Measurements from ENCODE around the gene BOD1.

Gene BOD1

GRCh38 chr5:173616577-173617118 lies at the start of gene BOD1:
BOD1 (minus strand) TSS chr5:173616650; CDS start chr5:173616436, 214 bp downstream.
- H4K20me1 ChIP-seq: peaks cover 38 to 42% (median 40%) of the 10 kb centered on the region in 11 experiments; a peak in 21 of 22 replicates
- no peaks in the 10 kb centered on the region for H3K9me3 ChIP-seq (replicated peaks in 1 of 11)
- TF ChIP-seq Cebpa-rat (IDR thresholded peaks at IDR 0.05): no peak
- H3K36me3 ChIP-seq: peaks cover 21 to 36% (median 31%) of the 10 kb centered on the region in 11 experiments
- no peaks in the 10 kb centered on the region for H3K27me3 ChIP-seq
- peak within 1 kb of the TSS; percentile 87 to 97 (median 94) for H3K4me2 ChIP-seq
- peak within 1 kb of the TSS; percentile 88 to 99 (median 92) for H3K4me3 ChIP-seq
- peak within 1 kb of the TSS; percentile 93 to 99 (median 98) for H3K27ac ChIP-seq
- H3K4me1 ChIP-seq: peaks cover 25 to 47% (median 36%) of the 10 kb centered on the region in 10 experiments
- H3K9ac ChIP-seq: peak within 1 kb of the TSS; percentile 95 to 100 (median 99)

- no peak for TF ChIP-seq Cebpa-rat (IDR thresholded peaks at IDR 0.05)
- Histone ChIP-seq H3K36me3 (no peaks in the 10 kb centered on the region), H3K9ac (no peak overlapping the region), H3K27me3 (no peaks in the 10 kb centered on the region), H3K9me3 (replicated peaks in 1 of 11) (peaks cover 0 to 16% (median 8%) of the 10 kb centered on the region in 11 experiments; a peak in 14 of 22 replicates), H3K4me2 (peak overlapping the region in 2 of 11 experiments; percentile 20 to 74; a peak in 2 of 22 replicates), H3K4me3 (no peak overlapping the region), H3K27ac (no peak overlapping the region), H3K4me1 (peaks cover 41 to 56% (median 50%) of the 10 kb centered on the region in 10 experiments), H4K20me1 (no peaks in the 10 kb centered on the region)
These were observed 48.9 kb upstream of the BOD1 start for GRCh38 chr5:173665326-173665725.

GRCh38 chr5:173664154-173664526 lies 47.7 kb upstream of the BOD1 start:
- Histone ChIP-seq H3K36me3 (no peaks in the 10 kb centered on the region), H3K4me3 (no peak overlapping the region; a peak in 1 of 20 replicates), H3K9ac (peak overlapping the region in 5 of 11 experiments; percentile 4 to 58 (median 10); a peak in 3 of 22 replicates), H3K27ac (peak overlapping the region; percentile 20 to 76 (median 52); a peak in 16 of 22 replicates), H3K27me3 (no peaks in the 10 kb centered on the region), H3K4me2 (peak overlapping the region; percentile 49 to 85 (median 77)), H3K4me1 (peaks cover 38 to 51% (median 46%) of the 10 kb centered on the region in 10 experiments), H4K20me1 (no peaks in the 10 kb centered on the region), H3K9me3 (replicated peaks in 1 of 11) (peaks cover 4 to 21% (median 15%) of the 10 kb centered on the region in 11 experiments; a peak in 21 of 22 replicates)
- no peak for TF ChIP-seq Cebpa-rat (IDR thresholded peaks at IDR 0.05)

DNA sequence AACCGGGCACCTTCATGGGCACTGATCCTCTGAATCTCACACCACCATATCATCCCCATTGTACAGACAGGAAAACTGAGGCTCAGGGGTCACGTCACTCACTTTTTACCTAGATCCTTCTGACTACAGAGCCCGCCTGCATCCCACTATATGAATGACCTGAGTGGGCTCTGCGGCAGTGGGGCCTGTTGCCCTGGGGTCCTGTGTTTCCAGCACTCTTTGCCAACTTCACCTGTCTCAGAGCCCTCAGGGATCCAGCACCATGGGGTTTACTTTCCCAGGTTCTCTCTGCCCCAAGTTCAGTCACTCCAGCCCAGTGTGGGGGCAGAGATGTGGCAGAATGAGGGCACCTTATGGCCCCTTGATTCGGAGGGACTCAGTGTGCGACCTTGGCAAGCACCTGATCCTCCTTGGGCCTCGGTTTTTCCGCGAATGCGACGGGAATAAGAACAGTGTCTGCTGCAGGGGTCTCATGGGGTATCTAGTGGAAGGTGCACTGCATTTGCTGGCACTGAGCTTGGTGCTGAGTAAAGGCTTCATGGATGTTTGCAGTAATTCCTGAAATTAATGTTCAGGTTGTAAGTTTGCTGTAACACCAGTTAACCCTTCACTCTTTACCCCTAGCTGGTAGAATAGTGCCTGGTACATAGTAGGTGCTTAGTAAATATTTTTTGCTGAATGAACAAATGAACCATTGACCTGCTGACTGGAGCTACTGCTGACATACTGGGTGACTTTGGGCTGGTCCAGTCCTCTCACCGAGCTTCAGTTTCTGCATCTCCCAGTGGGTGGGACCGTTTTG lies 47.1 kb upstream of the BOD1 start:
- TF ChIP-seq Cebpa-rat (IDR thresholded peaks at IDR 0.05): no peak
- Histone ChIP-seq H3K27me3 (no peaks in the 10 kb centered on the region), H3K4me3 (no peak overlapping the region; a peak in 1 of 20 replicates), H4K20me1 (no peaks in the 10 kb centered on the region), H3K4me1 (peaks cover 38 to 50% (median 45%) of the 10 kb centered on the region in 10 experiments), H3K4me2 (peak overlapping the region; percentile 49 to 85 (median 77)), H3K9ac (peak overlapping the region in 5 of 11 experiments; percentile 4 to 58 (median 10); a peak in 3 of 22 replicates), H3K27ac (peak overlapping the region in 10 of 11 experiments; percentile 20 to 76 (median 52); a peak in 16 of 22 replicates), H3K9me3 (replicated peaks in 1 of 11) (peaks cover 7 to 27% (median 17%) of the 10 kb centered on the region in 11 experiments; a peak in 21 of 22 replicates), H3K36me3 (no peaks in the 10 kb centered on the region)

GRCh38 chr5:173662581-173663351 lies 46.3 kb upstream of the BOD1 start:
- Histone ChIP-seq H3K4me3 (no peak overlapping the region), H3K9me3 (replicated peaks in 1 of 11) (peaks cover 7 to 27% (median 15%) of the 10 kb centered on the region in 11 experiments; a peak in 21 of 22 replicates), H3K4me1 (peaks cover 38 to 50% (median 45%) of the 10 kb centered on the region in 10 experiments), H4K20me1 (no peaks in the 10 kb centered on the region), H3K27ac (peak overlapping the region in 4 of 11 experiments; percentile 25 to 76 (median 54); a peak in 6 of 22 replicates), H3K36me3 (no peaks in the 10 kb centered on the region), H3K4me2 (peak overlapping the region in 2 of 11 experiments; percentile 1 to 85; a peak in 2 of 22 replicates), H3K27me3 (no peaks in the 10 kb centered on the region), H3K9ac (no peak overlapping the region)
- no peak for TF ChIP-seq Cebpa-rat (IDR thresholded peaks at IDR 0.05)

DNA sequence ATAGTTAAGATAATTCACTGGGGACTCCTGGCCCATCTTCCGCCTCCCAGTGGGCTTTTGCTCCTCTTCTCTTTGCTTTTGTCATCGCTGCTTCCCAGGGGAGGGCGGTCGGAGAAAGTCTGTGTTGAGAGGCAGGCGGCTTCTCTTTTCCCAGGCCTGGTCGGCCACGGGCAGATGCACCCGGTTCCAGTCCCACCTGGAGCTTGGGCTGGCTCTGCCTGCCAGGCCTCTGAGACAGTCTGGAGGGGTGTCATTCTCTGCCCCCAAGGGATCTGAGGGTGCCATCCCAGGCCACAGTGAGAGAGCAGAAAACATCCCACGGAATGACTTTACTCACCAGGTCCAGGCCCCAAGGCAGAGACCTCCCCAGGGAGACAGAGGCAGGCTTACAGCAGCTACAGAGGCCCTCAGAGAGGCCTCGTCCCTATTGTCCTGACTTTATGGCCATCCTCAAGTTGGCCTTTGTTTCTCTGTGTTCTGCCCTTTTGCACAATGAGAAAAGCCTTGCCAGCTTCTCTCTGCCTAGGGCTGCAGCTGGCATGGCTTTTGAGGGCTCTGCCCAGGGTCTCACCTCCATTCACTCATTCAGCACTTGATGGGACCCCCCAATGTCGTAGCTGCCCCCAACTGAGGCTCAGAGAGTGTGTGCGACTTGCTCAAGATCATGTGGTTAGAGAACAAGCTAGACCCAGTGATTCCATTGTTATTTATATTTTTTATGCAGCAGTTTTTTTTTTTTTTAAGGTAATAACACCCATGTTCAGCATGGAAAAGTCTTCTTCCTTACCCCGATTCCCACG lies 44.2 kb upstream of the BOD1 start:
- peak overlapping the region in 9 of 11 experiments; percentile 14 to 58 (median 38); a peak in 15 of 22 replicates for H3K9ac ChIP-seq
- H3K27me3 ChIP-seq: no peaks in the 10 kb centered on the region
- H3K4me1 ChIP-seq: peaks cover 38 to 50% (median 45%) of the 10 kb centered on the region in 10 experiments
- no peak overlapping the region; a peak in 1 of 20 replicates for H3K4me3 ChIP-seq
- H3K9me3 ChIP-seq (replicated peaks in 1 of 11): peaks cover 7 to 19% (median 13%) of the 10 kb centered on the region in 11 experiments; a peak in 21 of 22 replicates
- no peaks in the 10 kb centered on the region for H3K36me3 ChIP-seq
- peak overlapping the region; percentile 41 to 80 (median 69) for H3K4me2 ChIP-seq
- H3K27ac ChIP-seq: peak overlapping the region in 9 of 11 experiments; percentile 29 to 64 (median 50); a peak in 18 of 22 replicates
- no peaks in the 10 kb centered on the region for H4K20me1 ChIP-seq
- no peak for TF ChIP-seq Cebpa-rat (IDR thresholded peaks at IDR 0.05)

DNA sequence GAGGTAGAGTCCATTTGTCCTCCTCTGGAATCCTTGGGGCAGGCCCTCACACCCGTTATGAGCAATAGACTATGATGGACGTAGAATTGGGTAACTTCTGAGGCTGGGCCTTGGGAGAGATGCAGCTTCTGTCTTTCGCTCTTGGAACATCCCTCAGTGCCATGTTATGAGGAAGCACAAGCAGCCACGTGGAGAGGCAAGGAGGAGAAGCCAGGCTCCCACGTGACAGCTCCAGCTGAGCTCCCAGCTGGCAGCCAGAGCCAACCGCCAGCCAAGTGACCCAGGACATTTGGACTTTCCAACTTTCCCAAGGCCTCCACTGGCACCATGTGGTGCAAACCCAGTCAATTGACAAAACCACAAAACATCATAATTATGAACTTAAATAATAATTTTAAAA lies 43.0 kb upstream of the BOD1 start:
- peaks cover 7 to 17% (median 11%) of the 10 kb centered on the region in 11 experiments; a peak in 19 of 22 replicates for H3K9me3 ChIP-seq (replicated peaks in 1 of 11)
- H4K20me1 ChIP-seq: no peaks in the 10 kb centered on the region
- no peak overlapping the region for H3K4me3 ChIP-seq
- no peaks in the 10 kb centered on the region for H3K36me3 ChIP-seq
- no peaks in the 10 kb centered on the region for H3K27me3 ChIP-seq
- H3K4me1 ChIP-seq: peaks cover 32 to 43% (median 38%) of the 10 kb centered on the region in 10 experiments
- no peak for TF ChIP-seq Cebpa-rat (IDR thresholded peaks at IDR 0.05)
- H3K9ac ChIP-seq: no peak overlapping the region
- H3K4me2 ChIP-seq: peak overlapping the region in 6 of 11 experiments; percentile 63 to 80 (median 70); a peak in 7 of 22 replicates
- H3K27ac ChIP-seq: peak overlapping the region in 1 of 11 experiments; percentile 64; a peak in 1 of 22 replicates

Data from BLaER1 treated with 17β-estradiol and CSF1 and Interleukin-3, amounts not matched to agents 10 nM and 100 nM (cell line).